ENCODE results near the gene HSPA9. TPM values are rescaled to one million over a fixed set of nuclear protein-coding genes. Genes with fewer than 3 reads are reported as not detected.
"Not testable (repeated sequence)": the region's sequence is repeated elsewhere in the genome, so short reads cannot be mapped to it uniquely, and the experiment has no call there.

Gene HSPA9
- polyA plus RNA-seq, 4 donors = 93.7 to 180 (median 132) TPM

DNA sequence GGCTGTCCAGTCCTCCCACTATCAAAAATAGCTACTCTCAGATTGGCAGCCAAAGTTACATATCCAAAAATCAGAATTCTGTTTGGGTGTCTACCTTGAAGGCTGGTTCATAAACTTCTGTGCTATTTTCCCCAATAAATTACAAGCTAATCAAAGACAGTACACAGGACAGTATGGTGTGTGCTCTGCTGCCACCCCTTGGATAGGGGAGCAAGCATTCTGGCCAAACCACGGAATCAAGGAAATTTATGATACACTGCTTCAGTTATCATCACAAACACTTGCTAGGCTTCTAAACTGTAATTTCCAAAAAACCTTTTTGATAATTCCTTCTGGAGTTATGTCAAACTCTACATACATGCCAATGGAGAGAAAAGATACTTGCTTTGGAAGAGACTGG lies 48.0 kb downstream of the HSPA9 start:
- peaks cover 0 to 32% (median 2%) of the 10 kb centered on the region in 3 donors for H3K36me3 ChIP-seq (ENCODE audit: control insufficient read depth in 3 of 3, insufficient read depth in 2 of 3, low read depth in 1 of 3, low read length in 3 of 3)
- 46 to 64% (median 57%) methylated on average over 1 of the region's 1 CpG for WGBS, 3 donors
- no peak overlapping the region for H3K27ac ChIP-seq (ENCODE audit: low read depth in 1 of 3, low read length in 2 of 3)
- no peaks in the 10 kb centered on the region for H3K27me3 ChIP-seq (ENCODE audit: control insufficient read depth in 3 of 3, insufficient read depth in 3 of 3, low read length in 3 of 3)
- H3K4me3 ChIP-seq (ENCODE audit: low read depth in 1 of 3, low read length in 3 of 3) = no peak overlapping the region
- H3K9me3 ChIP-seq (ENCODE audit: control insufficient read depth in 2 of 2, insufficient read depth in 1 of 2, low read depth in 1 of 2, low read length in 1 of 2) = no peaks in the 10 kb centered on the region
- peaks cover 0 to 5% (median 0%) of the 10 kb centered on the region in 3 donors for H3K4me1 ChIP-seq (ENCODE audit: control insufficient read depth in 3 of 3, insufficient read depth in 2 of 3, low read depth in 1 of 3, low read length in 2 of 3)
- DNase-seq (no peak), FAIRE-seq (no peak)

DNA sequence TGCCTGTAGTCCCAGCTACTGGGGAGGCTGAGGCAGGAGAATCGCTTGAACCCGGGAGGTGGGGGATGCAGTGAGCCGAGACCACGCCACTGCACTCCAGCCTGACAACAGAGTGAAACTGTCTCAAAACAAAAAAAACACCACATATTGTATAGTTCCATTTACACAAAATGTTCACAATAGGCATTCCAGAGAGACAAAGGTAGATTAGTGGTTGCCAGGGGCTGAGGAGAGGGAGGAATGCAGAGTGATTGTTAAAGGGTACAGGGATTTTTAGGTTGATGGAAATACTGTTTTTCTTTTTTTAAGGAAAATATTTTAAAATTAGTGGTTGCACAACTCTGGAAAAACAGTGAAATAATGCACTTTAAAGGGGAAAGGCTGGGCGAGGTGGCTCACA lies 51.8 kb downstream of the HSPA9 start:
- H3K36me3 ChIP-seq (ENCODE audit: control insufficient read depth in 3 of 3, insufficient read depth in 2 of 3, low read depth in 1 of 3, low read length in 3 of 3) = peaks cover 0 to 22% (median 2%) of the 10 kb centered on the region in 3 donors
- no peak overlapping the region for H3K27ac ChIP-seq (ENCODE audit: low read depth in 1 of 3, low read length in 2 of 3)
- H3K4me3 ChIP-seq (ENCODE audit: low read depth in 1 of 3, low read length in 3 of 3) = no peak overlapping the region
- DNase-seq = no peak
- H3K4me1 ChIP-seq (ENCODE audit: control insufficient read depth in 3 of 3, insufficient read depth in 2 of 3, low read depth in 1 of 3, low read length in 2 of 3) = no peaks in the 10 kb centered on the region
- WGBS, 3 donors = 94 to 98% (median 97%) methylated on average over 5 of the region's 5 CpGs
- FAIRE-seq = no peak
- no peaks in the 10 kb centered on the region for H3K9me3 ChIP-seq (ENCODE audit: control insufficient read depth in 2 of 2, insufficient read depth in 1 of 2, low read depth in 1 of 2, low read length in 1 of 2)
- no peaks in the 10 kb centered on the region for H3K27me3 ChIP-seq (ENCODE audit: control insufficient read depth in 3 of 3, insufficient read depth in 3 of 3, low read length in 3 of 3)

DNA sequence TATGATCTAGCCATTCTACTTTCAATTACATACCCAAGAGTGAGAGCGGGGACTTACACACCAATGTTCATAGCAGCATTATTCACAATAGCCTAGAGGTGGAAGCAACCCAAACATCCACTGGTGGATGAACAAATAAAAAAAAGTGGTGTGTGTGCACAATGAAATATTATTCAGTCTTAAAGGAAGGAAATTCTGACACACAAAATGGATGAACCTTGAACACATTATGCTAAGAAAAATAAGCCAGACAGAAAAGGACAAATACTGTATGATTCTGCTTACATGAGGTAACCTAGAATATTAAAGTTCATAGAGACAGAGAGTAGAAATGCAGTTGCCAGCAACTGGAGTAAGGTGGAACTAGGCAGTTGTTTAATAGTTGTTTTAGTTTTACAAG lies 54.2 kb downstream of the HSPA9 start:
- DNase-seq (no peak), FAIRE-seq (no peak)
- H3K27ac ChIP-seq (ENCODE audit: low read depth in 1 of 3, low read length in 2 of 3) = no peak overlapping the region
- no peaks in the 10 kb centered on the region for H3K9me3 ChIP-seq (ENCODE audit: control insufficient read depth in 2 of 2, insufficient read depth in 1 of 2, low read depth in 1 of 2, low read length in 1 of 2)
- no peaks in the 10 kb centered on the region for H3K4me1 ChIP-seq (ENCODE audit: control insufficient read depth in 3 of 3, insufficient read depth in 2 of 3, low read depth in 1 of 3, low read length in 2 of 3)
- no peak overlapping the region for H3K4me3 ChIP-seq (ENCODE audit: low read depth in 1 of 3, low read length in 3 of 3)
- H3K27me3 ChIP-seq (ENCODE audit: control insufficient read depth in 3 of 3, insufficient read depth in 3 of 3, low read length in 3 of 3) = no peaks in the 10 kb centered on the region
- WGBS, 3 donors = 93 to 100% (median 97%) methylated on average over 1 of the region's 1 CpG
- peaks cover 5 to 32% (median 7%) of the 10 kb centered on the region in 3 donors for H3K36me3 ChIP-seq (ENCODE audit: control insufficient read depth in 3 of 3, insufficient read depth in 2 of 3, low read depth in 1 of 3, low read length in 3 of 3)

DNA sequence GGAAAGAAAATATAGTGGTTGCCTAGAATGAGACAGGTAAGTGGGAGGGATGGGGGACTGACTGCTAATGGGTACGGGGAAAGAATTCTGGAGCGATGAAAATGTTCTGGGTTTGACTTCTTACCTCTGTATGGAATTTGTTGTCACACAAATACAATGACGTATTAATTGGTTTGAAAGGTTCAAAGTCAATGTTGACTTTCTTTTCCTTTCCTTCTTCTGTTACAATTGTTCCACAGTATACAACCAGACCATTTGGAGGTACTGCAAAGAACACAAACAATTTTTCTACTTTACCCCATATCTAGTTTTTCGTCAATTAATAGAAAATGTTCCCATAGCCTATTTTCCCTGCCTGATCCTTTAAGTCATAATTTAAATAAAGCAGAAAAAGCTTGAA lies 57.8 kb downstream of the HSPA9 start:
- 61 to 83% (median 77%) methylated on average over 4 of the region's 4 CpGs for WGBS, 3 donors
- Histone ChIP-seq H3K4me3 (ENCODE audit: low read depth in 1 of 3, low read length in 3 of 3) (no peak overlapping the region), H3K9me3 (ENCODE audit: control insufficient read depth in 2 of 2, insufficient read depth in 1 of 2, low read depth in 1 of 2, low read length in 1 of 2) (no peaks in the 10 kb centered on the region), H3K27ac (ENCODE audit: low read depth in 1 of 3, low read length in 2 of 3) (no peak overlapping the region), H3K27me3 (ENCODE audit: control insufficient read depth in 3 of 3, insufficient read depth in 3 of 3, low read length in 3 of 3) (no peaks in the 10 kb centered on the region), H3K36me3 (ENCODE audit: control insufficient read depth in 3 of 3, insufficient read depth in 2 of 3, low read depth in 1 of 3, low read length in 3 of 3) (peaks cover 12 to 37% (median 14%) of the 10 kb centered on the region in 3 donors), H3K4me1 (ENCODE audit: control insufficient read depth in 3 of 3, insufficient read depth in 2 of 3, low read depth in 1 of 3, low read length in 2 of 3) (no peaks in the 10 kb centered on the region)
- DNase-seq = peak in 1 of 2 donors; percentile 24
- FAIRE-seq = no peak

DNA sequence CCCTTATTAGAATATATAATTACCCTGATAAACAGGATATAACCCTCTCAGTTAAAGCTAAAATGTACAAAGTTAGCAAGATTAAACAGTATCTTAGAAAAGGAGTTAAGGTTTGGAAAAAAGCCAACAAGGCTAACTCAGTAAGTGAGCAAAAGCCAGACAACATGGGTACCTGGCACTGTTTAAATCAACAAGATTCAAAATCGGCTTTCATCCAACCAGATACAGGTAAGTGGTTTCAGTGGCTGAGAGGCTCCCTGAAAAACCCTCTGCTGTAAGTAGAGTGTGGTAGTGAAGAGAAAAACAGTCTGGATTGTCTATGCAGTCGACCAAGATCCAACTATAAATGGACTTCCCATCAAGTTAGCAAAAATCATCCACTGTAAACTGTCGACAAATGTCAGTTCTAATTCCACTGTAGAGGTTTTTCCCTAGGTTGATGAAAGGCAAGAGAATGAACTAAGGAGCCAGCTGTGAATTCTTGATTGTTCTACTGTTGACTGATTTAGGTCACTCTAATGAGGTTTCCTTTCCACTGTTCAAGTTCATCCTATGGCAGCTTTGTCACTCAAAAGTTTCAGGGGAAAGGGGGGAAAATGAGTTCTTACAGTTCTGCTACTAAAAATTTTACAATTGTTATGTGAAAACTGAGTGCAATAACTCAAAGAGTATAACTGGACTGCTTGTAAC lies 59.5 kb downstream of the HSPA9 start:
- no peaks in the 10 kb centered on the region for H3K4me1 ChIP-seq (ENCODE audit: control insufficient read depth in 3 of 3, insufficient read depth in 2 of 3, low read depth in 1 of 3, low read length in 2 of 3)
- H3K9me3 ChIP-seq (ENCODE audit: control insufficient read depth in 2 of 2, insufficient read depth in 1 of 2, low read depth in 1 of 2, low read length in 1 of 2) = no peaks in the 10 kb centered on the region
- H3K4me3 ChIP-seq (ENCODE audit: low read depth in 1 of 3, low read length in 3 of 3) = no peak overlapping the region
- no peaks in the 10 kb centered on the region for H3K27me3 ChIP-seq (ENCODE audit: control insufficient read depth in 3 of 3, insufficient read depth in 3 of 3, low read length in 3 of 3)
- FAIRE-seq = no peak
- 86 to 92% (median 90%) methylated on average over 3 of the region's 3 CpGs for WGBS, 3 donors
- H3K36me3 ChIP-seq (ENCODE audit: control insufficient read depth in 3 of 3, insufficient read depth in 2 of 3, low read depth in 1 of 3, low read length in 3 of 3) = peaks cover 17 to 42% (median 21%) of the 10 kb centered on the region in 3 donors
- DNase-seq = no peak
- no peak overlapping the region for H3K27ac ChIP-seq (ENCODE audit: low read depth in 1 of 3, low read length in 2 of 3)

DNA sequence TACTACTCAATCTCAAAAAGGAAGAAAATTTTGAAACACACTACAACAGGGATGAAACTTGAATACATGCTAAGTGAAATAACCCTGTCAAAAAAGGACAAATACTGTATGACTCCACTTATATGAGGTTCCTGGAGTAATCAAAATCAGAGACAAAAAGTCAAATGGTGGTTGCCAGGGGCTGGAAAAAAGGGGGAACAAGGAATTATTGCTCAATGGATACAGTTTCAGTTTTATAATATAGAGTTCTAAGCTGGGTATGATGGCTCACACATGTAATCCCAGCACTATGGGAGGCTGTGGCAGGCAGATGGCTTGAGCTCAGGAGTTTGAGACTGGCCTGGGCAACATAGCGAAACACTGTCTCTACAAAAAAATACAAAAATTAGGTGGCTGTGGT lies 61.2 kb downstream of the HSPA9 start:
- H3K27me3 ChIP-seq (ENCODE audit: control insufficient read depth in 3 of 3, insufficient read depth in 3 of 3, low read length in 3 of 3) = no peaks in the 10 kb centered on the region
- FAIRE-seq (no peak), DNase-seq (no peak)
- H3K4me3 ChIP-seq (ENCODE audit: low read depth in 1 of 3, low read length in 3 of 3) = no peak overlapping the region
- H3K27ac ChIP-seq (ENCODE audit: low read depth in 1 of 3, low read length in 2 of 3) = no peak overlapping the region
- no peaks in the 10 kb centered on the region for H3K4me1 ChIP-seq (ENCODE audit: control insufficient read depth in 3 of 3, insufficient read depth in 2 of 3, low read depth in 1 of 3, low read length in 2 of 3)
- H3K9me3 ChIP-seq (ENCODE audit: control insufficient read depth in 2 of 2, insufficient read depth in 1 of 2, low read depth in 1 of 2, low read length in 1 of 2) = no peaks in the 10 kb centered on the region
- WGBS, 3 donors = 95 to 100% (median 96%) methylated on average over 1 of the region's 1 CpG
- peaks cover 22 to 49% (median 25%) of the 10 kb centered on the region in 3 donors for H3K36me3 ChIP-seq (ENCODE audit: control insufficient read depth in 3 of 3, insufficient read depth in 2 of 3, low read depth in 1 of 3, low read length in 3 of 3)

DNA sequence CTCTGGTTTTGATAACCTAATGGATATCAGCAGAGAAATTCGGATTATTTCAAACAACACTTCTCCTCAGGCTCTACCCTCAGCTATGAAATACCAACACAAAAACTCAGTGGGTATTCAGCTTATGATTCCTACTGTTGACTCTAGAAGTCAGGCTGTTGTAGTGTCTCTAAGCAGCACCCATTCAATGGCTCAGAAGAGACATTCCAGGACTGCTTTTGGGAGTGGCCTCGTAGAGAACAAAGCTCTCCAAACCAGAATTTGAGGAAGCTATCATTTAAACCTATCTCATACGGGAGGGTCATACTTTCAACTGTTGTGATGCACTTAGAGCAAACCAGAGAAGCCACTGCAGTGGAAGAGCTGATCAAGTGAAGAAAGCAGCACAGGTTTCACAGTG lies 66.2 kb downstream of the HSPA9 start:
- FAIRE-seq = no peak
- H3K27ac ChIP-seq (ENCODE audit: low read depth in 1 of 3, low read length in 2 of 3) = no peak overlapping the region
- no peaks in the 10 kb centered on the region for H3K27me3 ChIP-seq (ENCODE audit: control insufficient read depth in 3 of 3, insufficient read depth in 3 of 3, low read length in 3 of 3)
- DNase-seq = no peak
- WGBS, 3 donors = 69 to 81% (median 71%) methylated on average over 3 of the region's 3 CpGs
- H3K4me3 ChIP-seq (ENCODE audit: low read depth in 1 of 3, low read length in 3 of 3) = no peak overlapping the region
- peaks cover 15 to 37% (median 23%) of the 10 kb centered on the region in 3 donors for H3K36me3 ChIP-seq (ENCODE audit: control insufficient read depth in 3 of 3, insufficient read depth in 2 of 3, low read depth in 1 of 3, low read length in 3 of 3)
- H3K4me1 ChIP-seq (ENCODE audit: control insufficient read depth in 3 of 3, insufficient read depth in 2 of 3, low read depth in 1 of 3, low read length in 2 of 3) = no peaks in the 10 kb centered on the region
- no peaks in the 10 kb centered on the region for H3K9me3 ChIP-seq (ENCODE audit: control insufficient read depth in 2 of 2, insufficient read depth in 1 of 2, low read depth in 1 of 2, low read length in 1 of 2)

DNA sequence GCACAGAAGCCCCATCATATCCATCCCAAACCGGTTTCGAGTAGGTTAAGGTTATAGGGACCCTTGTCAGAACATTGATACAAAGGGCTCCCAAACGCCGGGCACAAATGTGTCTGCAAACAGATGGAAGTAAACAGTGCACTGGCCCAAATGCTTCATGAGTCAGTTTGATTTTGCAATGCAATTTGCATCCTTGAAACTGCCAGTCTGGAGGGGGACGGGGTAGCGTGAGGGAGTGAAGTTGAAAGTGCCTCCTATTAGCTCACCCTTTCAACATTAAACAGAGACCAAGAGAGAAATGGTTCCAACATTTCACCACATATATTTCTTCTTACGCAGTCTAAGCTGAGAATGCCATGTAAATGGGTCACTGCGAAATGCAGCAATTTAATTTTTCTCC lies 67.7 kb downstream of the HSPA9 start:
- peaks cover 10 to 32% (median 21%) of the 10 kb centered on the region in 3 donors for H3K36me3 ChIP-seq (ENCODE audit: control insufficient read depth in 3 of 3, insufficient read depth in 2 of 3, low read depth in 1 of 3, low read length in 3 of 3)
- not testable (repeated sequence) for H3K9me3 ChIP-seq (ENCODE audit: control insufficient read depth in 2 of 2, insufficient read depth in 1 of 2, low read depth in 1 of 2, low read length in 1 of 2); H3K27me3 ChIP-seq (ENCODE audit: control insufficient read depth in 3 of 3, insufficient read depth in 3 of 3, low read length in 3 of 3); H3K4me3 ChIP-seq (ENCODE audit: low read depth in 1 of 3, low read length in 3 of 3); FAIRE-seq; DNase-seq; H3K4me1 ChIP-seq (ENCODE audit: control insufficient read depth in 3 of 3, insufficient read depth in 2 of 3, low read depth in 1 of 3, low read length in 2 of 3); H3K27ac ChIP-seq (ENCODE audit: low read depth in 1 of 3, low read length in 2 of 3)
- 91 to 95% (median 93%) methylated on average over 8 of the region's 8 CpGs for WGBS, 3 donors
